Endothelial cell of umbilical vein (primary cell): ENCODE results near the gene KLHL25.

Source experiments
- CTCF ChIP-seq, 2 donors: IDR thresholded peaks; 1 replicate in 1 of 2; 2 replicates in 1 of 2; pipeline ENCODE4 v1.5.1; 2011; ENCODE audit warnings: low read length in 2 of 2, mild to moderate bottlenecking in 2 of 2, moderate library complexity in 2 of 2, control low read depth in 1 of 2, inconsistent platforms in 1 of 2, low read depth in 1 of 2; ENCODE audit not compliant: insufficient read depth in 1 of 2; ENCODE audit errors: extremely low read depth in 1 of 2
- MAX ChIP-seq: IDR thresholded peaks from 2 replicates; pipeline ENCODE4 v1.6.1; 2011; ENCODE audit not compliant: insufficient read depth, insufficient read length
- MYC ChIP-seq: IDR thresholded peaks from one replicate; pipeline ENCODE4 v1.6.1; 2011; ENCODE audit warnings: mild to moderate bottlenecking, low read depth, low read length

- TF ChIP-seq MYC: no peak
- no peak for TF ChIP-seq CTCF (IDR thresholded peaks at IDR 0.05; ENCODE audit: extremely low read depth in 1 of 2, insufficient read depth in 1 of 2, low read depth in 1 of 2, low read length in 2 of 2)
- TF ChIP-seq MAX: no peak
Observed at GRCh38 chr15:85753261-85753660, 41.5 kb downstream of the KLHL25 start.
